ENCODE data around the gene UROD.

DNA sequence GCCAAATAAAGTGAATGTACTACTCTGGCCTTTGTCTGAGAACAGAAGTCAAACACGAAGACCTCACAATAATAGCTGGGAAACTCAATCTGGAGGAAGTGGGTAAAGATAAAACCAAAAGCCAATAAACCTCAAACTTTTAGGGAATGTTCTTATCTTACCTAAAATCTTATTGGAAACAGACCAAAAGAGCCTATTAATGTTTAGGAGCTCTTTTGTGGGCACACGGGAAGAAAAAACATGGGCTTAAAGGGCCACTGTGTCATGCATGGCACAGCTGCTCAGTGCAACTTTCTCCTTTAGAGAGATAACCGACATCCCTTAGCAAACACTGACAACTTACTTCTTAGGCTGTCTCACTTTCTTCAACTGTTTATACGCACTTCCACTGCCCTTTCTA lies 41.7 kb upstream of the UROD start:
- TF ChIP-seq, protein P1, sequence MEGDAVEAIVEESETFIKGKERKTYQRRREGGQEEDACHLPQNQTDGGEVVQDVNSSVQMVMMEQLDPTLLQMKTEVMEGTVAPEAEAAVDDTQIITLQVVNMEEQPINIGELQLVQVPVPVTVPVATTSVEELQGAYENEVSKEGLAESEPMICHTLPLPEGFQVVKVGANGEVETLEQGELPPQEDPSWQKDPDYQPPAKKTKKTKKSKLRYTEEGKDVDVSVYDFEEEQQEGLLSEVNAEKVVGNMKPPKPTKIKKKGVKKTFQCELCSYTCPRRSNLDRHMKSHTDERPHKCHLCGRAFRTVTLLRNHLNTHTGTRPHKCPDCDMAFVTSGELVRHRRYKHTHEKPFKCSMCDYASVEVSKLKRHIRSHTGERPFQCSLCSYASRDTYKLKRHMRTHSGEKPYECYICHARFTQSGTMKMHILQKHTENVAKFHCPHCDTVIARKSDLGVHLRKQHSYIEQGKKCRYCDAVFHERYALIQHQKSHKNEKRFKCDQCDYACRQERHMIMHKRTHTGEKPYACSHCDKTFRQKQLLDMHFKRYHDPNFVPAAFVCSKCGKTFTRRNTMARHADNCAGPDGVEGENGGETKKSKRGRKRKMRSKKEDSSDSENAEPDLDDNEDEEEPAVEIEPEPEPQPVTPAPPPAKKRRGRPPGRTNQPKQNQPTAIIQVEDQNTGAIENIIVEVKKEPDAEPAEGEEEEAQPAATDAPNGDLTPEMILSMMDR (IDR thresholded peaks at IDR 0.05; ENCODE audit: low read length): no peak
- TF ChIP-seq EZH2phosphoT487 (IDR thresholded peaks at IDR 0.05; ENCODE audit: low read length): no peak

Measured in MM.1S (cell line).